ENCODE measurements around the gene GINS3.
A peak's percentile ranks its signal among the peaks of the same experiment; 100 is the strongest.

GINS3 gene

DNA sequence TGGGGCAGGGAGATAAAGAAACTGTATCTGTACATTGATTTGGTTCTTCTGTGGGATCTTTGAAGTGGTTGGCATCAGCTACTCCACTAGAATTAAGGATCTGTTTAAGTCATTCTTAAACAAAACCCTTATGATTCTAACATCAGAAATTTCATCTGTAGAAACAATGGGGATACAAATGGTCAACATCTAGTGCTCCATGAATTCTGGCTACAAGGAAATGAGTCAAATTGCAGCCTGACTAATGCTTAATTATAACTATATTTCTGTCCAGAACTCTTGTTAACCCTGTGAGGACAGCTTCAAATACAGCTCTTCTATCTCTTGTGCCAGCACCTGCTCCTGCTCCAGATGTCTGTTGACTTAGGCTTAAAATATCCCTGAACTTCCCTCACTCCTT, 13.9 kb upstream of the GINS3 start:
- Histone ChIP-seq H2BK120ac (ENCODE audit: low read depth, low read length) (no peak overlapping the region), H3K4me2 (ENCODE audit: low read length, poor library complexity, severe bottlenecking) (no peak overlapping the region), H2BK12ac (ENCODE audit: low read length in 2 of 2) (no peak overlapping the region), H3K14ac (ENCODE audit: low read length in 2 of 2) (no peak overlapping the region), H3K9me3 (ENCODE audit: control insufficient read depth, low read length) (no peaks in the 10 kb centered on the region), H3K4me1 (ENCODE audit: control insufficient read depth, insufficient read depth, low read depth, low read length) (no peaks in the 10 kb centered on the region), H4K8ac (ENCODE audit: low read length) (no peak overlapping the region), H3K27ac (ENCODE audit: low read length, poor library complexity, severe bottlenecking) (no peak overlapping the region), H2BK5ac (ENCODE audit: low read depth, low read length, poor library complexity, severe bottlenecking) (no peak overlapping the region), H3K18ac (ENCODE audit: low read depth in 1 of 2, low read length in 2 of 2) (no peak overlapping the region), H3K36me3 (ENCODE audit: control insufficient read depth in 1 of 2, insufficient read depth in 2 of 2, low read depth in 1 of 2, low read length in 2 of 2) (no peaks in the 10 kb centered on the region), H2AK5ac (ENCODE audit: low read length, severe bottlenecking) (no peak overlapping the region), H3K9ac (ENCODE audit: low read length) (no peak overlapping the region), H3K23ac (ENCODE audit: low read length in 2 of 2) (no peak overlapping the region), H4K91ac (ENCODE audit: low read length) (no peak overlapping the region), H3K79me1 (replicated peaks; ENCODE audit: low read length, poor library complexity, severe bottlenecking) (no peaks in the 10 kb centered on the region), H3K4me3 (ENCODE audit: insufficient read depth in 1 of 2, low read depth in 1 of 2, low read length in 2 of 2) (no peak overlapping the region), H2AFZ (ENCODE audit: low read depth, low read length) (no peak overlapping the region), H3K27me3 (ENCODE audit: control insufficient read depth in 1 of 2, insufficient read depth in 1 of 2, low read length in 2 of 2) (peaks cover 0 to 11% of the 10 kb centered on the region in 2 experiments), H3K4ac (ENCODE audit: low read depth in 1 of 2, low read length in 2 of 2) (no peak overlapping the region), H2BK15ac (ENCODE audit: low read depth, poor library complexity, severe bottlenecking) (no peak overlapping the region)
- DNase-seq, result no peak

DNA sequence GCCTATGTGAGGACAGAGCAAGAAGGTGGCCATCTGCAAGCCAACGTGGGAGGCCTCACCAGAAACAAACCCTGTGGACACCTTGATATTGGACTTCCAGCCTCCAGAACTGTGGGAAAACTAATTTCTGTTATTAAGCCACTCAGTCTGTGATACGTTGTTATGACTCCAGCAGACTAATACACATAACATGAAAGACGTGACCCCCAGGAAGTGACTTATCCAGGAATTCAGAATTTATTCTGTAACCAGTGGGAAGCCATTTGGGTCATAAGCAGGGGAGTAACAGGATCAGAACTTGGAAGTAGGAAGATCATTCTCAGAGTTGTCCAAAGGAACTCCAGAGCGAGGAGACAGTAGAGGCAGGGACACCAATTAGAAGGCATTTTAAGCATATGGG, 12.5 kb upstream of the GINS3 start:
- H3K14ac ChIP-seq (ENCODE audit: low read length in 2 of 2), result no peak overlapping the region
- H2BK15ac ChIP-seq (ENCODE audit: low read depth, poor library complexity, severe bottlenecking), result no peak overlapping the region
- no peaks in the 10 kb centered on the region for H3K9me3 ChIP-seq (ENCODE audit: control insufficient read depth, low read length)
- DNase-seq, result no peak
- H3K23ac ChIP-seq (ENCODE audit: low read length in 2 of 2), result no peak overlapping the region
- H2BK120ac ChIP-seq (ENCODE audit: low read depth, low read length), result no peak overlapping the region
- no peak overlapping the region for H2AFZ ChIP-seq (ENCODE audit: low read depth, low read length)
- no peak overlapping the region for H3K4ac ChIP-seq (ENCODE audit: low read depth in 1 of 2, low read length in 2 of 2)
- no peak overlapping the region for H3K9ac ChIP-seq (ENCODE audit: low read length)
- H3K4me1 ChIP-seq (ENCODE audit: control insufficient read depth, insufficient read depth, low read depth, low read length), result no peaks in the 10 kb centered on the region
- H3K18ac ChIP-seq (ENCODE audit: low read depth in 1 of 2, low read length in 2 of 2), result no peak overlapping the region
- H3K27me3 ChIP-seq (ENCODE audit: control insufficient read depth in 1 of 2, insufficient read depth in 1 of 2, low read length in 2 of 2), result peaks cover 0 to 17% of the 10 kb centered on the region in 2 experiments
- no peak overlapping the region for H2BK5ac ChIP-seq (ENCODE audit: low read depth, low read length, poor library complexity, severe bottlenecking)
- H3K36me3 ChIP-seq (ENCODE audit: control insufficient read depth in 1 of 2, insufficient read depth in 2 of 2, low read depth in 1 of 2, low read length in 2 of 2), result no peaks in the 10 kb centered on the region
- H3K27ac ChIP-seq (ENCODE audit: low read length, poor library complexity, severe bottlenecking), result no peak overlapping the region
- H3K79me1 ChIP-seq (replicated peaks; ENCODE audit: low read length, poor library complexity, severe bottlenecking), result no peaks in the 10 kb centered on the region
- no peak overlapping the region for H4K91ac ChIP-seq (ENCODE audit: low read length)
- H4K8ac ChIP-seq (ENCODE audit: low read length), result no peak overlapping the region
- no peak overlapping the region for H3K4me3 ChIP-seq (ENCODE audit: insufficient read depth in 1 of 2, low read depth in 1 of 2, low read length in 2 of 2)
- no peak overlapping the region for H2AK5ac ChIP-seq (ENCODE audit: low read length, severe bottlenecking)
- no peak overlapping the region for H3K4me2 ChIP-seq (ENCODE audit: low read length, poor library complexity, severe bottlenecking)
- WGBS, result 87% methylated on average over 4 of the region's 4 CpGs
- H2BK12ac ChIP-seq (ENCODE audit: low read length in 2 of 2), result no peak overlapping the region

DNA sequence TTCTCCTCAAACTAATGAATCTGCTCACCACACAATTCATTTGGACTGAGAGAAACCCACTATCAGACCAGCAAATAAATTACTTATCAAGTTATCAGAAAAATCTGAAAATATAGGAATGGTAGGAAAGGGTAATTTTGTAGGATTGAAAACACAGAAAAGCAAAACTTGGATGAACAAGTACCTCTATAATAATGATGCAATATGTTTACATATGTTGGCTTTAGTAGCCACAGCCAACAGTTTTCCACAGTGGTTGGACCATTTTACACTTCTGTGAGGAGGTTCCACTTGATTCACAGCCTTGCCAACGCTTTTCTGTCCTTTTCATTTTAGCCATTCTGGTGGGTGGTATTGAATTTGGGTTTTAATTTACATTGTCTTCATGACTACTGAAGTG, 10.6 kb upstream of the GINS3 start:
- 83% methylated on average over 1 of the region's 1 CpG for WGBS
- no peak overlapping the region for H3K9ac ChIP-seq (ENCODE audit: low read length)
- H3K14ac ChIP-seq (ENCODE audit: low read length in 2 of 2), result no peak overlapping the region
- no peaks in the 10 kb centered on the region for H3K9me3 ChIP-seq (ENCODE audit: control insufficient read depth, low read length)
- H3K4me3 ChIP-seq (ENCODE audit: insufficient read depth in 1 of 2, low read depth in 1 of 2, low read length in 2 of 2), result no peak overlapping the region
- H3K18ac ChIP-seq (ENCODE audit: low read depth in 1 of 2, low read length in 2 of 2), result no peak overlapping the region
- H2AK5ac ChIP-seq (ENCODE audit: low read length, severe bottlenecking), result no peak overlapping the region
- no peak overlapping the region for H2BK5ac ChIP-seq (ENCODE audit: low read depth, low read length, poor library complexity, severe bottlenecking)
- H3K79me1 ChIP-seq (replicated peaks; ENCODE audit: low read length, poor library complexity, severe bottlenecking), result no peaks in the 10 kb centered on the region
- no peak overlapping the region for H3K27ac ChIP-seq (ENCODE audit: low read length, poor library complexity, severe bottlenecking)
- no peak overlapping the region for H2BK12ac ChIP-seq (ENCODE audit: low read length in 2 of 2)
- no peak overlapping the region for H4K8ac ChIP-seq (ENCODE audit: low read length)
- H2BK15ac ChIP-seq (ENCODE audit: low read depth, poor library complexity, severe bottlenecking), result no peak overlapping the region
- no peaks in the 10 kb centered on the region for H3K4me1 ChIP-seq (ENCODE audit: control insufficient read depth, insufficient read depth, low read depth, low read length)
- no peak overlapping the region for H4K91ac ChIP-seq (ENCODE audit: low read length)
- no peak for DNase-seq
- H3K4ac ChIP-seq (ENCODE audit: low read depth in 1 of 2, low read length in 2 of 2), result no peak overlapping the region
- H2BK120ac ChIP-seq (ENCODE audit: low read depth, low read length), result no peak overlapping the region
- no peak overlapping the region for H3K23ac ChIP-seq (ENCODE audit: low read length in 2 of 2)
- no peak overlapping the region for H3K4me2 ChIP-seq (ENCODE audit: low read length, poor library complexity, severe bottlenecking)
- no peak overlapping the region for H2AFZ ChIP-seq (ENCODE audit: low read depth, low read length)
- H3K36me3 ChIP-seq (ENCODE audit: control insufficient read depth in 1 of 2, insufficient read depth in 2 of 2, low read depth in 1 of 2, low read length in 2 of 2), result no peaks in the 10 kb centered on the region
- H3K27me3 ChIP-seq (ENCODE audit: control insufficient read depth in 1 of 2, insufficient read depth in 1 of 2, low read length in 2 of 2), result peaks cover 0 to 21% of the 10 kb centered on the region in 2 experiments

DNA sequence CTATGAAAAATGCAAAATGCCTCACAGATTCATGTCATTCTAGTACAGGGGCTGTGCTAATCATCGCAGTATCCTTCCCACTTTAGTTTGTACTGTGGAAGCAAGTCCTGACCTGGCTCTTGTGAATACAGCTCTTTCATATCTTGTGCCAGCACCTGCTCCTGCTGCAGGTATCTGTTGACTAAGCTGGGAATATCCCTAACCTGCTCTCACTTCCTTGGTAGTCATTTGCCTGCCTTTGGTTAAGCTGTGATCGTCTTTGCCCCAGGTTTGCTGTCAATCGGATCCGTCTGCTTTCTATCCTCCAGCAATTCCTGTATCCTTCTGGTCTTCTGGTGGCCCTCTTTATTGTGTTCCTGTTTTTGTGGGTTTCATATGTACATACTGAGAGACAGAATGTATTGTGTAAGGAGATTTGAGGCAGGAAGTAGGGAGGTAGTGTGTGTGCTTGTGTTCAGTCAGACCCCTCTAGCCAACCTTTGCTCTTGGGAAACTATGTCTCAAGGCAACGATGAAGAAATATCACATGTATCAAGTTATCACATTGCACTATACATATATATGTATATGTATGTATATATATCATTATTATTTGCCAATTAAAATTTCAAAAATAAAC, 7.7 kb upstream of the GINS3 start:
- Histone ChIP-seq H3K14ac (ENCODE audit: low read length in 2 of 2) (no peak overlapping the region), H4K91ac (ENCODE audit: low read length) (no peak overlapping the region), H3K27ac (ENCODE audit: low read length, poor library complexity, severe bottlenecking) (no peak overlapping the region), H3K4me1 (ENCODE audit: control insufficient read depth, insufficient read depth, low read depth, low read length) (no peaks in the 10 kb centered on the region), H2AFZ (ENCODE audit: low read depth, low read length) (peak overlapping the region; percentile 42), H3K18ac (ENCODE audit: low read depth in 1 of 2, low read length in 2 of 2) (no peak overlapping the region), H3K4me3 (ENCODE audit: insufficient read depth in 1 of 2, low read depth in 1 of 2, low read length in 2 of 2) (no peak overlapping the region), H2BK120ac (ENCODE audit: low read depth, low read length) (no peak overlapping the region), H3K9me3 (ENCODE audit: control insufficient read depth, low read length) (no peaks in the 10 kb centered on the region), H3K23ac (ENCODE audit: low read length in 2 of 2) (no peak overlapping the region), H2BK15ac (ENCODE audit: low read depth, poor library complexity, severe bottlenecking) (no peak overlapping the region), H3K27me3 (ENCODE audit: control insufficient read depth in 1 of 2, insufficient read depth in 1 of 2, low read length in 2 of 2) (peaks cover 5 to 29% of the 10 kb centered on the region in 2 experiments), H3K79me1 (replicated peaks; ENCODE audit: low read length, poor library complexity, severe bottlenecking) (no peaks in the 10 kb centered on the region), H3K36me3 (ENCODE audit: control insufficient read depth in 1 of 2, insufficient read depth in 2 of 2, low read depth in 1 of 2, low read length in 2 of 2) (no peaks in the 10 kb centered on the region), H4K8ac (ENCODE audit: low read length) (no peak overlapping the region), H3K9ac (ENCODE audit: low read length) (no peak overlapping the region), H3K4ac (ENCODE audit: low read depth in 1 of 2, low read length in 2 of 2) (no peak overlapping the region), H2BK5ac (ENCODE audit: low read depth, low read length, poor library complexity, severe bottlenecking) (no peak overlapping the region), H2AK5ac (ENCODE audit: low read length, severe bottlenecking) (no peak overlapping the region), H2BK12ac (ENCODE audit: low read length in 2 of 2) (no peak overlapping the region), H3K4me2 (ENCODE audit: low read length, poor library complexity, severe bottlenecking) (no peak overlapping the region)
- DNase-seq, result no peak
- 96% methylated on average over 4 of the region's 5 CpGs for WGBS
